PC-9 (cell line): ENCODE measurements around the gene TCTA. TPM values are rescaled to one million over a fixed set of nuclear protein-coding genes. Genes with fewer than 3 reads are reported as not detected.
"Not testable (repeated sequence)": the region's sequence is repeated elsewhere in the genome, so short reads cannot be mapped to it uniquely, and the experiment has no call there.

Source experiments
- BruUV-seq: library from RNA; stranded (reverse); fragments of 400-500 nt; replicated peaks from 2 replicates; lab custom pipeline; 2021; lab: Mats Ljungman, UMichigan
- CTCF ChIA-PET: fragments of 300-600 bp; sonication (Branson Sonifier 250); formaldehyde crosslinking; loops from one replicate; lab custom pipeline; 2022; ENCODE audit warnings: antibody characterized with exemption; lab: Charles Lee
- POLR2A ChIA-PET: fragments of 300-600 bp; sonication (Branson Sonifier 250); formaldehyde crosslinking; loops from one replicate; lab custom pipeline; 2022; ENCODE audit warnings: antibody characterized with exemption; ENCODE audit not compliant: unreplicated experiment; lab: Charles Lee
- DNase-seq, 2 experiments: peaks; one replicate each; pipeline versions ENCODE4 v3.0.0 to v3.0.0-alpha.2; 2015 to 2022; ENCODE audit warnings: mixed read lengths in 1 of 2
- H2AFZ ChIP-seq: fragments of 200-600 bp; sonication (generic); 2 replicates; pipeline ENCODE4 v1.8.1; 2017; ENCODE audit warnings: antibody characterized with exemption
- H3F3A ChIP-seq: fragments of 200-600 bp; sonication (generic); 2 replicates; pipeline ENCODE4 v1.8.1; 2017; ENCODE audit warnings: antibody characterized with exemption, mild to moderate bottlenecking, low read depth; ENCODE audit not compliant: insufficient read depth
- H3K27ac ChIP-seq: fragments of 200-600 bp; sonication (generic); 2 replicates; pipeline ENCODE4 v1.6.1; 2016; ENCODE audit warnings: mixed run types
- H3K27me3 ChIP-seq: fragments of 200-600 bp; sonication (generic); 2 replicates; pipeline ENCODE4 v1.6.1; 2016; ENCODE audit warnings: low read depth, mixed run types; ENCODE audit not compliant: insufficient read depth
- H3K36me3 ChIP-seq: fragments of 200-600 bp; sonication (generic); 2 replicates; pipeline ENCODE4 v1.6.1; 2016; ENCODE audit warnings: low read depth, mixed run types
- H3K4me1 ChIP-seq: fragments of 200-600 bp; sonication (generic); replicated peaks from 2 replicates; pipeline ENCODE4 v1.6.1; 2016; ENCODE audit warnings: mixed run types; ENCODE audit not compliant: insufficient read depth
- H3K4me2 ChIP-seq: fragments of 200-600 bp; sonication (generic); 2 replicates; pipeline ENCODE4 v1.6.1; 2017; ENCODE audit warnings: mixed run types
- H3K4me3 ChIP-seq: fragments of 200-600 bp; sonication (generic); 2 replicates; pipeline ENCODE4 v1.6.1; 2016; ENCODE audit warnings: mixed run types
- H3K79me2 ChIP-seq: fragments of 200-600 bp; sonication (generic); 2 replicates; pipeline ENCODE4 v1.6.1; 2017; ENCODE audit warnings: low read depth, mixed run types
- H3K9me2 ChIP-seq: fragments of 200-600 bp; sonication (generic); 2 replicates; pipeline ENCODE4 v1.8.1; 2017; ENCODE audit warnings: mild to moderate bottlenecking; ENCODE audit not compliant: insufficient read depth
- H3K9me3 ChIP-seq: fragments of 200-600 bp; sonication (generic); 2 replicates; pipeline ENCODE4 v1.8.1; 2016; ENCODE audit warnings: low read depth; ENCODE audit not compliant: insufficient read depth
- H4K20me1 ChIP-seq: fragments of 200-600 bp; sonication (generic); 2 replicates; pipeline ENCODE4 v1.8.1; 2017; ENCODE audit not compliant: insufficient read depth
- CTCF ChIP-seq: fragments of 200-600 bp; sonication (generic); conservative IDR thresholded peaks from 2 replicates; pipeline ENCODE4 v1.6.1; 2017; ENCODE audit warnings: mixed run types, antibody characterized with exemption, mild to moderate bottlenecking, moderate library complexity
- EZH2 ChIP-seq: fragments of 200-600 bp; sonication (generic); IDR thresholded peaks from 2 replicates; pipeline ENCODE4 v1.8.0; 2017; ENCODE audit warnings: antibody characterized with exemption, low read depth
- intact Hi-C: fragments of 100-400 bp; cut with micrococcal nuclease; formaldehyde crosslinking; loops from one replicate; pipeline ENCODE4 v1.10.0; 2022; ENCODE audit not compliant: unreplicated experiment
- total RNA-seq: library from RNA; stranded (reverse); gene quantifications from 2 replicates; pipeline ENCODE4 v1.2.3, GENCODE V29; 2021

The TCTA gene
- total RNA-seq, 1 experiment from 2014 or later, result 17.2 TPM

DNA sequence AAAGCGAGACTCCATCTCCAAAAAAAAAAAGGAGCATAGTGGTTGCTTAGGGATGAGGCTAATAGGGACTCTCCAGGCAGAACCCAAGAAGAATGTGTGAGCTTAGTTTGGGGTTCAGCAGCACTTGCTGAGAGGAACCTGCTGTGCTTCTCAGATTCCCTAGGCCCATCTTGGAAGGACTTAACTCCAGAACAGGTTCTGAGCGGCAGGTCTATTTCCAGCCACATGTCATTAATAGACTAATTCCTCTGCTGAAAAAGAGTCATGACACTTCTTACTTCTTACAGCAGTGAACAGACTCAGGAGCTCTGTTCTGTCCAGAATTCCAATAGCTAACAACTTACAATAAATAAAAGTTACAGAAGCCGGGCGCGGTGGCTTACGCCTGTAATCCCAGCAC, 22.9 kb upstream of the TCTA start:
- POLR2A ChIA-PET, result interaction anchor here (1.0 kb wide), 1 partner anchor 22 kb away, joined by 4 read pairs; the partner anchor contains the start of gene RHOA
- no peak for TF ChIP-seq EZH2
- TF ChIP-seq CTCF, result no peak
- intact Hi-C loops, result no loop called here
- CTCF ChIA-PET, result no interaction called here
- H3K9me3 ChIP-seq, result no peaks in the 10 kb centered on the region
- H3K27me3 ChIP-seq, result no peaks in the 10 kb centered on the region
- H2AFZ ChIP-seq, result no peak overlapping the region
- peaks cover 6% of the 10 kb centered on the region; the same call in 1 of the 2 replicates for H3F3A ChIP-seq
- DNase-seq, result no peak
- H3K27ac ChIP-seq, result no peak overlapping the region
- BruUV-seq, result no TSS peak
- no peak overlapping the region for H3K4me3 ChIP-seq
- H3K9me2 ChIP-seq, result no peaks in the 10 kb centered on the region
- no peaks in the 10 kb centered on the region for H3K36me3 ChIP-seq
- no peak overlapping the region for H3K4me2 ChIP-seq
- peaks cover 94% of the 10 kb centered on the region for H3K79me2 ChIP-seq
- peaks cover 56% of the 10 kb centered on the region for H4K20me1 ChIP-seq
- no peaks in the 10 kb centered on the region for H3K4me1 ChIP-seq

GRCh38 chr3:49391310-49391709, 20.9 kb upstream of the TCTA start:
- Histone ChIP-seq H4K20me1 (peaks cover 48% of the 10 kb centered on the region), H3K79me2 (peaks cover 94% of the 10 kb centered on the region)
- H3K27ac ChIP-seq, H3K9me2 ChIP-seq, CTCF ChIA-PET, H3K4me2 ChIP-seq, H3K36me3 ChIP-seq, H3K4me3 ChIP-seq, H3K4me1 ChIP-seq, H3K27me3 ChIP-seq, intact Hi-C loops, H2AFZ ChIP-seq, DNase-seq, H3F3A ChIP-seq, BruUV-seq, H3K9me3 ChIP-seq, POLR2A ChIA-PET: not testable (repeated sequence)

DNA sequence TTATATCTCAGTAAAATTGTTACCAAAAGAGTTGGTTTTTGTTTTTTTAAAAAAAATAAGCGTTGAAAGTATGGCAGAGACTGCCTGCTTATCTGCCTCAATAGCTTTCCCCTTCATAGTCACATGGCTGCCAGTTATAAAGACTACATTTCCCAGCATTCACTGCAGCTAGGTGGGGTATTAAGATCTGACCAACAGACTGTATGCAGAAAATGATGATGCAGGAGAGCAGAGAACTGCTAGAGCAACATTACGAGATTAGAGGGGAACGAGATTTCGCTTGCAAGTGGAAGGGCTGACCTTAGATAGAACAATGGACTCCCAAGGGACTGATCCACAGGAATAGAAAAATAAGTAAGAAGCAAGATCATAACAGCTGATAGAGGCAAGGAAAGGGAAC, 14.8 kb upstream of the TCTA start:
- POLR2A ChIA-PET, result no interaction called here
- no peaks in the 10 kb centered on the region for H3K9me3 ChIP-seq
- CTCF ChIA-PET, result no interaction called here
- H3K9me2 ChIP-seq, result no peaks in the 10 kb centered on the region
- intact Hi-C loops, result no loop called here
- DNase-seq, result no peak
- peaks cover 7% of the 10 kb centered on the region; the same call in 1 of the 2 replicates for H3K36me3 ChIP-seq
- no peak overlapping the region for H3K4me2 ChIP-seq
- H3K27ac ChIP-seq, result no peak overlapping the region
- TF ChIP-seq CTCF (no peak), EZH2 (no peak)
- no peaks in the 10 kb centered on the region for H3K27me3 ChIP-seq
- no TSS peak for BruUV-seq
- H3F3A ChIP-seq, result peaks cover 6% of the 10 kb centered on the region; the same call in 1 of the 2 replicates
- no peaks in the 10 kb centered on the region for H3K4me1 ChIP-seq
- peaks cover 96% of the 10 kb centered on the region for H3K79me2 ChIP-seq
- no peak overlapping the region for H3K4me3 ChIP-seq
- H2AFZ ChIP-seq, result no peak overlapping the region
- H4K20me1 ChIP-seq, result peaks cover 49% of the 10 kb centered on the region

DNA sequence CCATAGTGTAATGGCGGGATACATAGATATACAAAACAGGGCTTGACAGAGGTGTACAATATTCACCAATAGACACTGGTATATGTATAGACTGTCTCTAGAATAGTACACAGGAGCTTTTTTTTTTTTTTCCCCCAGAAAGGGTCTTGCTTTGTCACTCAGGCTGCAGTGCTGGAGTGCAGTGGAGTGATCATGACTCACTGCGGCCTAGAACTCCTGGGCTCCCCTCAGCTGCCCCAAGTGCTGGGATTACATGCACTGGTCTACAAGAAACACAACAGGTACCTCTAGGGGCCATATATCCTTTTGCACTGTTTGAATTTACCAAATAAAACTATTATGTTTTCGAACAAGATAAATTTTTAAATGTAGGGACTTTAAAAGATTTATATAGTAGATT, 12.8 kb upstream of the TCTA start:
- peaks cover 51% of the 10 kb centered on the region for H4K20me1 ChIP-seq
- no peaks in the 10 kb centered on the region for H3K9me2 ChIP-seq
- peaks cover 6% of the 10 kb centered on the region; the same call in 1 of the 2 replicates for H3F3A ChIP-seq
- POLR2A ChIA-PET, result interaction anchor here (0.5 kb wide), 1 partner anchor 15 kb away, joined by 20 read pairs; no protein-coding TSS in a partner anchor
- H3K4me2 ChIP-seq, result no peak overlapping the region
- H3K9me3 ChIP-seq, result no peaks in the 10 kb centered on the region
- no peak overlapping the region for H3K27ac ChIP-seq
- H3K4me3 ChIP-seq, result no peak overlapping the region
- intact Hi-C loops, result no loop called here
- H3K36me3 ChIP-seq, result peaks cover 7% of the 10 kb centered on the region; the same call in 1 of the 2 replicates
- H2AFZ ChIP-seq, result no peak overlapping the region
- TF ChIP-seq EZH2 (no peak), CTCF (no peak)
- H3K79me2 ChIP-seq, result peaks cover 98% of the 10 kb centered on the region
- BruUV-seq, result no TSS peak
- no peak for DNase-seq
- H3K4me1 ChIP-seq, result no peaks in the 10 kb centered on the region
- CTCF ChIA-PET, result interaction anchor here (0.6 kb wide), 1 partner anchor 304 kb away, joined by 6 read pairs; no protein-coding TSS in a partner anchor
- H3K27me3 ChIP-seq, result no peaks in the 10 kb centered on the region
